ENCODE results near the gene DNAH1.

GRCh38 chr3:52277071-52277964 is 38.8 kb upstream of the DNAH1 start:
- peak; percentile 37 for TF ChIP-seq POLR2A (IDR thresholded peaks at IDR 0.05)
- TF ChIP-seq CTCF (IDR thresholded peaks at IDR 0.05), result no peak
